Measurements from ENCODE around the gene KCNIP4.

Gene KCNIP4

GRCh38 chr4:20847124-20847747, 1101.3 kb downstream of the KCNIP4 start:
- no peak for TF ChIP-seq CTCF (IDR thresholded peaks at IDR 0.05; ENCODE audit: low read depth, low read length, missing control alignments)
- DNase-seq (ENCODE audit: low read depth) = no peak
- H3K4me3 ChIP-seq (ENCODE audit: low read depth, low read length) = no peak overlapping the region

GRCh38 chr4:20844311-20844710, 1104.3 kb downstream of the KCNIP4 start:
- no peak for TF ChIP-seq CTCF (IDR thresholded peaks at IDR 0.05; ENCODE audit: low read depth, low read length, missing control alignments)
- no peak for DNase-seq (ENCODE audit: low read depth)

GRCh38 chr4:20840648-20841190, 1107.9 kb downstream of the KCNIP4 start:
- no peak for DNase-seq (ENCODE audit: low read depth)

More at GRCh38 chr4:20844311-20844710, 1104.3 kb downstream of the KCNIP4 start:
- no peak overlapping the region for H3K4me3 ChIP-seq (ENCODE audit: low read depth, low read length)

GRCh38 chr4:20839957-20840356, 1108.6 kb downstream of the KCNIP4 start:
- no peak overlapping the region for H3K4me3 ChIP-seq (ENCODE audit: low read depth, low read length)
- DNase-seq (ENCODE audit: low read depth) = no peak
- no peak for TF ChIP-seq CTCF (IDR thresholded peaks at IDR 0.05; ENCODE audit: low read depth, low read length, missing control alignments)

More at GRCh38 chr4:20840648-20841190, 1107.9 kb downstream of the KCNIP4 start:
- no peak overlapping the region for H3K4me3 ChIP-seq (ENCODE audit: low read depth, low read length)
- no peak for TF ChIP-seq CTCF (IDR thresholded peaks at IDR 0.05; ENCODE audit: low read depth, low read length, missing control alignments)

- TF ChIP-seq CTCF (IDR thresholded peaks at IDR 0.05; ENCODE audit: low read depth, low read length, missing control alignments) = no peak
- no peak overlapping the region for H3K4me3 ChIP-seq (ENCODE audit: low read depth, low read length)
- DNase-seq (ENCODE audit: low read depth) = no peak
Observed at GRCh38 chr4:20838476-20838875, 1110.1 kb downstream of the KCNIP4 start.

- DNase-seq (ENCODE audit: low read depth) = no peak
- no peak for TF ChIP-seq CTCF (IDR thresholded peaks at IDR 0.05; ENCODE audit: low read depth, low read length, missing control alignments)
- H3K4me3 ChIP-seq (ENCODE audit: low read depth, low read length) = no peak overlapping the region
Observed at GRCh38 chr4:20832826-20833225, 1115.7 kb downstream of the KCNIP4 start.

DNA sequence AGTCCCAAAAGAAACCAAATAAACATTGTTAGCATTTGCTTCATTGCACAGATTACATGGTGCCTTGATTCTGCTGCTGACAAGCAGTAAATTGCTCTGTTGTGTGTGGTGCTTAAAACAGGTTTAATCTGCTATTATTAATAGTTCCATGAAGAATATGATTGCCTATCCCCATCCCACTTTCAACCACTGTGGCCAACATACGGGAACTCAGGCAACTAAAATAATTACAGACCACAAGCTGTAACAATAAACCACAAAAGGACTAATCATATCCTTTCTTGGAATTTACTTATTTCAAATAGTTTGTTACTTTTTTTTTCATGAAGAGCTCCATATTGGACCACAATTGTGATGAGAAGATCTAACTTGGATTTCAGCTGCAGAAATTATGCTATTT, 1116.8 kb downstream of the KCNIP4 start:
- H3K4me3 ChIP-seq (ENCODE audit: low read depth, low read length) = no peak overlapping the region
- no peak for TF ChIP-seq CTCF (IDR thresholded peaks at IDR 0.05; ENCODE audit: low read depth, low read length, missing control alignments)
- no peak for DNase-seq (ENCODE audit: low read depth)
